Measurements from ENCODE around the gene MYO1B. TPM values are rescaled to one million over a fixed set of nuclear protein-coding genes. Genes with fewer than 3 reads are reported as not detected.

The MYO1B gene
- total and polyA plus RNA-seq, 2 of the 8 experiments (the other 6 are each of a cell fraction or from before 2014, with no cell fraction given) = 15.5 to 61.2 TPM

GRCh38 chr2:191299010-191299409 is 53.8 kb downstream of the MYO1B start (continued):
- TF ChIP-seq CHD7 (IDR thresholded peaks at IDR 0.05; ENCODE audit: insufficient replicate concordance, low read length) (no peak), EGR1 (IDR thresholded peaks at IDR 0.05; ENCODE audit: borderline replicate concordance, low read depth, low read length) (no peak), RAD21 (IDR thresholded peaks at IDR 0.05 in 1 of 2, conservative IDR thresholded peaks at IDR 0.05 in 1 of 2; ENCODE audit: low read depth in 2 of 2, low read length in 2 of 2) (peak; percentile 26 to 51; a peak in 3 of 4 replicates), GABPA (IDR thresholded peaks at IDR 0.05; ENCODE audit: borderline replicate concordance, insufficient read depth, low read length) (no peak), HDAC6 (IDR thresholded peaks at IDR 0.05; ENCODE audit: low read depth, low read length) (no peak), SIRT6 (IDR thresholded peaks at IDR 0.05; ENCODE audit: low read length) (no peak), TAF1 (IDR thresholded peaks at IDR 0.05; ENCODE audit: low read depth, low read length) (no peak)

Measured in H1 (cell line).